Brain microvascular endothelial cell (primary cell): ENCODE data around the gene LETMD1.

ENCODE experiments used
- DNase-seq: peaks from one replicate; pipeline ENCODE4 v3.0.0-alpha.2; 2020
- H3K27ac ChIP-seq: fragments of 250-450 bp; sonication (Bioruptor Pico); 2 replicates; pipeline ENCODE4 v1.5.1; 2020; ENCODE audit warnings: mild to moderate bottlenecking, moderate library complexity
- H3K27me3 ChIP-seq: fragments of 250-450 bp; sonication (Bioruptor Pico); replicated peaks from 2 replicates; pipeline ENCODE4 v1.5.1; 2020; ENCODE audit warnings: mild to moderate bottlenecking
- H3K36me3 ChIP-seq: fragments of 250-450 bp; sonication (Bioruptor Pico); replicated peaks from 2 replicates; pipeline ENCODE4 v1.5.1; 2020; ENCODE audit warnings: mild to moderate bottlenecking
- H3K4me3 ChIP-seq: 2 replicates; pipeline ENCODE4 v1.5.1; 2011; ENCODE audit warnings: low read depth, mild to moderate bottlenecking, control low read depth, low read length, moderate library complexity
- CTCF ChIP-seq: IDR thresholded peaks from 2 replicates; pipeline ENCODE4 v1.5.1; 2011; ENCODE audit warnings: low read depth, mild to moderate bottlenecking, moderate library complexity, low read length, control low read depth, inconsistent platforms; ENCODE audit errors: missing control alignments
- in situ Hi-C: cut with HindIII; loops from 2 replicates; pipeline ENCODE4 v1.10.0; 2017; ENCODE audit warnings: low sequenced_read_pairs, low pct_ligation_motif_present

The LETMD1 gene

DNA sequence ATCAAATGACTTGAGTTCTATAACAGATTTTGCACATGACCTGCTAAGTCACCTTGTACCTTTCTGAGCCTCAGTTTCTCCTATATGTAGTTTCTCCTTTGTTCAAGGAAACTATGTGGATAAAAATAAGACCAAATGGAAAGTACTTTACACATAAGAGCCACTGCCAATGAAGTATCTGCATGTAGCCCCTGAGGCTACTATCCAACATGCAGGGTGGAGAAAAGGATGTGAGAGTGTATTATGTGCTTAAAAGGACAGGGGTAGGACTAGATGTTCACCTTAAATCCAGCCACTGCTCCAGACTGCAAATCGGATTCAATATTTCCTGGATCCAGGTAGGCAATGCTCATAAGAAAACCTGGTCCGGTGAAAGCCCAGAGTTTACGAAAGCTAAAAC is 43.1 kb upstream of the LETMD1 start:
- no peaks in the 10 kb centered on the region for H3K27me3 ChIP-seq
- no peak for TF ChIP-seq CTCF
- DNase-seq, result no peak
- in situ Hi-C loops, result no loop called here
- H3K4me3 ChIP-seq, result no peak overlapping the region
- H3K27ac ChIP-seq, result no peak overlapping the region
- peaks cover 28% of the 10 kb centered on the region for H3K36me3 ChIP-seq

GRCh38 chr12:51005671-51006070 is 42.5 kb upstream of the LETMD1 start:
- H3K27me3 ChIP-seq, result no peaks in the 10 kb centered on the region
- H3K36me3 ChIP-seq, result peaks cover 28% of the 10 kb centered on the region
- no peak overlapping the region for H3K27ac ChIP-seq
- in situ Hi-C loops, result no loop called here
- DNase-seq, result no peak
- H3K4me3 ChIP-seq, result no peak overlapping the region
- no peak for TF ChIP-seq CTCF

GRCh38 chr12:51008329-51009055 is 39.6 kb upstream of the LETMD1 start:
- no peak for DNase-seq
- TF ChIP-seq CTCF, result no peak
- H3K27ac ChIP-seq, result no peak overlapping the region
- H3K27me3 ChIP-seq, result no peaks in the 10 kb centered on the region
- in situ Hi-C loops, result no loop called here
- H3K4me3 ChIP-seq, result no peak overlapping the region
- H3K36me3 ChIP-seq, result peaks cover 28% of the 10 kb centered on the region

GRCh38 chr12:51009056-51009440 is 39.1 kb upstream of the LETMD1 start:
- no peaks in the 10 kb centered on the region for H3K27me3 ChIP-seq
- no peak overlapping the region for H3K4me3 ChIP-seq
- H3K27ac ChIP-seq, result no peak overlapping the region
- H3K36me3 ChIP-seq, result peaks cover 28% of the 10 kb centered on the region
- no peak for DNase-seq
- TF ChIP-seq CTCF, result no peak
- in situ Hi-C loops, result no loop called here

- no peak overlapping the region for H3K27ac ChIP-seq
Observed at GRCh38 chr12:51011955-51012354, 36.2 kb upstream of the LETMD1 start.

More at GRCh38 chr12:51011955-51012354, 36.2 kb upstream of the LETMD1 start:
- DNase-seq, result no peak
- in situ Hi-C loops, result no loop called here
- Histone ChIP-seq H3K36me3 (peaks cover 6% of the 10 kb centered on the region), H3K4me3 (no peak overlapping the region), H3K27me3 (no peaks in the 10 kb centered on the region)
- no peak for TF ChIP-seq CTCF
